Measurements from ENCODE around the gene CSPG4. TPM values are rescaled to one million over a fixed set of nuclear protein-coding genes. Genes with fewer than 3 reads are reported as not detected.

Gene CSPG4
- total and polyA plus RNA-seq, 2 of the 8 experiments (the other 6 are each of a cell fraction or from before 2014, with no cell fraction given), result 1.4 to 3.0 TPM

- no peak overlapping the region for H4K5ac ChIP-seq (ENCODE audit: insufficient read length, low read depth, low read length)
- H3K14ac ChIP-seq (ENCODE audit: insufficient read length), result no peak overlapping the region
- POLR2A ChIA-PET (ENCODE audit: partially characterized antibody), result interaction anchor here (0.5 kb wide), 1 partner anchor 13 kb away, joined by 4 read pairs; no protein-coding TSS in a partner anchor
- FAIRE-seq (no peak), DNase-seq (ENCODE audit: low read depth in 1 of 2, low spot score in 2 of 2) (no peak)
- H2BK12ac ChIP-seq (ENCODE audit: low read depth, low read length), result no peak overlapping the region
- no peak overlapping the region for H4K8ac ChIP-seq (ENCODE audit: extremely low read depth, insufficient read depth, low read length)
- H3K36me3 ChIP-seq (ENCODE audit: control insufficient read depth in 2 of 4, insufficient read depth in 4 of 4, low read length in 3 of 4), result peaks cover 0 to 4% (median 0%) of the 10 kb centered on the region in 4 experiments; a peak in 1 of 8 replicates
- no peak overlapping the region for H3K4me2 ChIP-seq (ENCODE audit: insufficient read depth in 1 of 2, low read depth in 2 of 2, low read length in 2 of 2)
- no peak overlapping the region for H2AFZ ChIP-seq (ENCODE audit: low read length)
- peaks cover 9% of the 10 kb centered on the region for H3K79me1 ChIP-seq (ENCODE audit: low read depth, low read length)
- no peak overlapping the region for H3K23ac ChIP-seq (ENCODE audit: insufficient read length)
- no peak overlapping the region for H2BK15ac ChIP-seq (ENCODE audit: low read length)
- peaks cover 9 to 29% of the 10 kb centered on the region in 2 experiments for H4K20me1 ChIP-seq (replicated peaks in 1 of 2; ENCODE audit: control insufficient read depth in 1 of 2, insufficient read depth in 2 of 2, low read length in 2 of 2)
- H2BK20ac ChIP-seq (ENCODE audit: low read length), result no peak overlapping the region
- peaks cover 0 to 19% (median 9%) of the 10 kb centered on the region in 4 experiments; a peak in 6 of 7 replicates for H3K4me1 ChIP-seq (replicated peaks in 1 of 4; ENCODE audit: control insufficient read depth in 3 of 4, insufficient read depth in 4 of 4, low read length in 3 of 4)
- no peak overlapping the region for H2BK5ac ChIP-seq (ENCODE audit: low read depth, low read length)
- H3K9me3 ChIP-seq (ENCODE audit: insufficient read depth in 2 of 2, low read depth in 1 of 2, low read length in 1 of 2), result no peaks in the 10 kb centered on the region
- no peak overlapping the region for H3K4ac ChIP-seq (replicated peaks; ENCODE audit: insufficient read length, low read depth, low read length)
- no peaks in the 10 kb centered on the region for H3K23me2 ChIP-seq (ENCODE audit: low read depth, low read length)
- peaks cover 0 to 45% of the 10 kb centered on the region in 2 experiments; a peak in 3 of 4 replicates for H3K79me2 ChIP-seq (ENCODE audit: control insufficient read depth in 1 of 2, insufficient read depth in 2 of 2, low read length in 2 of 2)
- no peak for TF ChIP-seq ZNF274 (IDR thresholded peaks at IDR 0.05; ENCODE audit: borderline replicate concordance, extremely low read depth, low read length)
- no peak for TF ChIP-seq KDM4A (IDR thresholded peaks at IDR 0.05; ENCODE audit: low read depth, low read length, severe bottlenecking)
- no peak overlapping the region; the same call in 1 of the 2 replicates for H3K18ac ChIP-seq (ENCODE audit: extremely low read depth, low read length)
- no peak overlapping the region for H3K4me3 ChIP-seq (ENCODE audit: extremely low read depth in 1 of 4, insufficient read depth in 2 of 4, low read depth in 3 of 4, low read length in 4 of 4)
- H2AK5ac ChIP-seq (ENCODE audit: low read depth, low read length), result no peak overlapping the region
- H3K27me3 ChIP-seq (replicated peaks in 1 of 4; ENCODE audit: control insufficient read depth in 3 of 4, extremely low read depth in 1 of 4, insufficient read depth in 3 of 4, low read length in 3 of 4), result no peaks in the 10 kb centered on the region
- no peak overlapping the region for H4K91ac ChIP-seq (replicated peaks; ENCODE audit: insufficient read length, low read length)
- CTCF ChIA-PET (ENCODE audit: partially characterized antibody), result no interaction called here
- no peak overlapping the region for H3K27ac ChIP-seq (ENCODE audit: low read depth, low read length)
- no peak overlapping the region for H3K56ac ChIP-seq (replicated peaks; ENCODE audit: insufficient read length, low read depth, low read length)
- no peak overlapping the region for H2BK120ac ChIP-seq (replicated peaks; ENCODE audit: low read depth, low read length)
- no peak overlapping the region for H3K9ac ChIP-seq (replicated peaks in 1 of 4; ENCODE audit: extremely low read depth in 1 of 4, low read depth in 3 of 4, low read length in 3 of 4)
- 92% methylated on average over 4 of the region's 4 CpGs; no CpG with 5 or more reads in 1 of the 2 experiments for WGBS, 2 experiments (ENCODE audit: extremely low coverage in 1 of 2, insufficient coverage in 1 of 2, insufficient read length in 1 of 2, insufficient replicate concordance in 2 of 2, low coverage in 1 of 2, low lambda C conversion rate in 2 of 2, missing lambda C conversion rate in 1 of 2)
Observed at GRCh38 chr15:75655931-75656330, 56.7 kb downstream of the CSPG4 start.

All from H1 (cell line).